Superior temporal gyrus (tissue), 1 donor: ENCODE results near the gene WDR38.
"Not testable (repeated sequence)": the region's sequence is repeated elsewhere in the genome, so short reads cannot be mapped to it uniquely, and the experiment has no call there.

Experiments used
- DNase-seq: peaks from one replicate; pipeline ENCODE4 v3.0.0-alpha.2; 2016; ENCODE audit errors: extremely low spot score

WDR38 gene

DNA sequence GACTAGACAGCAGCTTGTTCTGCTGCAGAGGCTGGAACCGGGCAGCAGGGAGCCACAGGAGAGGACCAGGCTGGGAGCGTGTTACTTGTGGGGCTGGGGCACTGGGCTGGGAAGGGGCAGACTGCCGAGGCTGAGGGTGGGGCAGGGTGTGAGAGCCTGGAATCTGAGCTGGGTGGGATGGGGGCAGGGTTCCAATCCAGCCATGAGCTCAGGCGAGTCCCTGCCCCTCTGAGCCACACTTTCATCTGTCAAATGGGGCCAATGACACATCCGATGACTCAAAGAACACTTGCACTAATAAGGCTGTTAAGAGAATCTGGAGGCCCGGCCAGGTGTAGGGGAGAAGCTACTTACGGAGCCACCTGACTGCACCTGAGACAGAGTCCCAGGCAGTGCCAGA is 18.7 kb upstream of the WDR38 start:
- no peak for DNase-seq

DNA sequence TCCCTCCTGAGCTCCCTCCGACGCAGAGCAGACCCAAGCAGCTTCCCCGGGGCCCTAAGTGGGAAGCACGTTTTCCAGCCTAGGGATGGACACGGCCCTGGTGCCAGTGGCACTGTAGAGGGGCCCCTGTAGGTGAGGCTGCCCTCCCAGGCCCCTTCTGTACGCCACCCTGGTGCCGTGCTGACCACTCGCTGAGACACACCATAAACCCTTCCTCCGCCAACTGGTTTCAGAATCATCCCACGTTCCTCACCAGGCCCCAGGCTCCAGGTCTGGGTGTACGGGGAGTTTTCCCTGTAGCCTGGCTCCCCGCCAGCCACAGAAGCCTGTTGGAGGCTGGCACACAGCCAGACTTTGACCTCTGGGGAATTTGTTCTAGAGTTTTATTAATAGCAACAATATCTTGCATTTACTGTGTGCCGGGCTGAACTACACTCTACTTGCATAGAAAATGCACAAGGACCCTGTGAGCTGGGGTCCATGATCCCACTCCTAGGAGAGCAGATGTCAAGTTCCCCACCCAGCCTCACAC is 18.2 kb upstream of the WDR38 start:
- no peak for DNase-seq

DNA sequence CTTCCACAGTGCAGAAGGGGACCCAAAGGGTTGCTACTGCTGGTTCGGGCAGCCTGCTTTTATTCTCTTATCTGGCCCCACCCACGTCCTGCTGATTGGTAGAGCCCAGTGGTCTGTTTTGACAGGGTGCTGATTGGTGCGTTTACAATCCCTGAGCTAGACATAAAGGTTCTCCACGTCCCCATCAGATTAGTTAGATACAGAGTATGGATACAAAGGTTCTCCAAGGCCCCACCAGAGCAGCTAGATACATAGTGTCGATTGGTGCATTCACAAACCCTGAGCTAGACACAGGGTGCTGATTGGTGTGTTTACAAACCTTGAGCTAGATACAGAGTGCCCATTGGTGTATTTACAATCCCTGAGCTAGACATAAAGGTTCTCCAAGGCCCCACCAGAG is 15.1 kb upstream of the WDR38 start:
- DNase-seq = not testable (repeated sequence)

DNA sequence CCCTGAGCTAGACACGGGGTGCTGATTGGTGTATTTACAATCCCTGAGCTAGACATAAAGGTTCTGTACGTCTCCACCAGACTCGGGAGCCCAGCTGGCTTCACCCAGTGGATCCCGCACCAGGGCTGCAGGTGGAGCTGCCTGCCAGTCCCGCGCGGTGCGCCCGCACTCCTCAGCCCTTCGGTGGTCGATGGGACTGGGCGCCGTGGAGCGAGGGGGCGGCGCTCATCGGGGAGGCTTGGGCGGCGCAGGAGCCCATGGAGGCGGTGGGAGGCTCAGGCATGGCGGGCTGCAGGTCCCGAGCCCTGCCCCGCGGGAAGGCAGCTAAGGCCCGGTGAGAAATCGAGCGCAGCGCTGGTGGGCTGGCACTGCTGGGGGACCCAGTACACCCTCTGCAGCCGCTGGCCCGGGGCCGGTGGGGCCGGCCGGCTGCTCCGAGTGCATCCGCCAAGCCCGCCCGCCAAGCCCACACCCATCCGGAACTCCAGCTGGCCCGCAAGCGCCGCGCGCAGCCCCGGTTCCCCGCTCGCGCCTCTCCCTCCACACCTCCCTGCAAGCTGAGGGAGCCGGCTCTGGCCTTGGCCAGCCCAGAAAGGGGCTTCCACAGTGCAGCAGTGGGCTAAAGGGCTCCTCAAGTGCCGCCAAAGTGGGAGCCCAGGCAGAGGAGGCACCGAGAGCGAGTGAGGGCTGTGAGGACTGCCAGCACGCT is 14.5 kb upstream of the WDR38 start:
- DNase-seq = not testable (repeated sequence)

DNA sequence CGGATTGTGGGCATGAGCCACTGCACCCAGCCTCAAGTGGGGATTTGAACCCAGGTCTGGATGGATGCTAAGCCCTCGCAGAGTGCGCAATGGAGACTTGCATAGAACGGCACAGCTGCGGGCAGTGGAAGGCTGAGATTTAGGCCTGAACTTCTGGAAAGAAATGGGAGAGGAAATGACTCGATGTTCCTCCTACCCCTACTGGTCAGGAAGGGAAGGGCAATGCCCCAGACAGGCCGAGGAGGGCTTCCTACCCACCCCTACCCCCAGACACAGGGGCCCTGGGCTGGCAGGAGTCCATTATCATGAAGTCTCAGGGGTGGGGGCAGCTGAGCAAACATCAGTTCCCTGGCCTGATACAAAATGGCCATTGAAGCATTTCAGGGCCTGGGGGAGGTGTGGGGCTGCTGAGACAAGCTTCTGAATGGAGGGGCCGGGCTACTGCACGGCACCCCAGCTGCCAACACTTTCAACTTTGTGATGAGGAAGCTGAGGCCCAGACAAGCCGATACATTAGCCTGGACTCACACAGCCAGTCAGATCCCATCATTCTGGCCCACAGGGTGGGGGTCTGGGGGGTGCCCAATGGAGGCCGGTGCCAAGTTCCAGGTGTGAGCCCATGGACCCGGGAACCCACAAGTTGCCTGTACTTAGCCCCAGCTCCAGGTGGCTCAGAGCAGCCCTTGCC is 13.5 kb upstream of the WDR38 start:
- DNase-seq = no peak

DNA sequence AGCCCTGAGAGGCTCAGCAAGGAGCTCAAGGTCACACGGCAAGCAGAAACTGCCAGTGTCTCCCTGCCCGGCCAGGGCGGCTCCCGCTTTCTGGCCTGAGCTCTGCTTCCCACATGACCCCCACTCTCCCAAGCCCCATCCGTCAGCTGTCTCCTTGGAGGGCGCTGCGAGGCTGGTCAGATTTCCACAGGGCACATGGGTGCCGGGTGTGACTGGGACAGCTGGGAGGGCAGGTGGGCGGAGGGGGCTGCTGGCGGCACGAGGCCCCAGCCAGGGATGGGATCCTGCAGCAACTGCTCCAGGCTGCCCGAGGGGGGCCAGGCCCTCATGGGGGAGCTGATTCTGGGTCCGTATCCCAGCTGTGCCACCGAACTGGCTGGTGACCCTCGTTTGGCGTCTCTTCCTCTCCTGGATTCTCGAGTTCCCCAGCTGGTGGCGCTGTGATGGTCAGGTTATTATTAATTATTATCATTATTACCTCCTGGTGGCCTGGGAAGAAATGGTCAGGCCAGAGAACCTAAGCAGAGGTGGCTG is 12.9 kb upstream of the WDR38 start:
- DNase-seq = no peak

DNA sequence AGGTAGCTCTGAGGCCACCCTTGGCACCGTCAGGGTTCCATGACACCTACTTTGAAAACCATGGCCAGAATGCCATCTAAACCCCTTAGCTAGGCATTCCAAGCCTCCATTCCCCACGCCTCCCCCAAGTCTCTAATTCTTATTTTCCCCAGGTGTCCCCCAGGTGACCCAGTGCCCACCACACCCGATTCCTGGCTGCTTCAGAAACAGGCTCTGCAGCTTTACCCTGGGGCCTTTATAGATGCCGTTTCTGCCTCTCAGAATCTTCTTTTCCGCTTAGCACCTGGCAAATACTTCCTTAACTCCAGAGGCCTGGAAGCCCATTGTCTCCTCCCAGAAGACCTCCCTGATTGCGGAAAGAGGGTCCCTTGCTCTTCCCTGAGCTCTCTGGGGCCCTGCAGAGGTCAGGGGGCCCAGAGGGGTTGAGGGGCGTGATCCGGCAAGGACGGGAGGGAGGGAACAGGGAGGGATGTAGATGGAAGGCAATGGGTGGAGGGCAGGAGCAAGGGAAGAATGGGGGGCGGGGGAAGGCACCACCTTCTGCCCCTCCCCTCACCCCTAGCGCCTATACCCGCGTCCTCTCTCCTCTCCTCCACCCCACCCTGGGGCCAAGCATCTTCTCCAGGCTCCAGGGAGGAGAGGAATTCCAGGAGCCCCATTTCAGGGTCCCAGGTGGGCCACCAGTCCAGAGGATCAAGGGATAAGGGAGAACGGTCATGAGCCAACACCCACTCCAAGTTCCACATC is 12.0 kb upstream of the WDR38 start:
- DNase-seq = no peak

DNA sequence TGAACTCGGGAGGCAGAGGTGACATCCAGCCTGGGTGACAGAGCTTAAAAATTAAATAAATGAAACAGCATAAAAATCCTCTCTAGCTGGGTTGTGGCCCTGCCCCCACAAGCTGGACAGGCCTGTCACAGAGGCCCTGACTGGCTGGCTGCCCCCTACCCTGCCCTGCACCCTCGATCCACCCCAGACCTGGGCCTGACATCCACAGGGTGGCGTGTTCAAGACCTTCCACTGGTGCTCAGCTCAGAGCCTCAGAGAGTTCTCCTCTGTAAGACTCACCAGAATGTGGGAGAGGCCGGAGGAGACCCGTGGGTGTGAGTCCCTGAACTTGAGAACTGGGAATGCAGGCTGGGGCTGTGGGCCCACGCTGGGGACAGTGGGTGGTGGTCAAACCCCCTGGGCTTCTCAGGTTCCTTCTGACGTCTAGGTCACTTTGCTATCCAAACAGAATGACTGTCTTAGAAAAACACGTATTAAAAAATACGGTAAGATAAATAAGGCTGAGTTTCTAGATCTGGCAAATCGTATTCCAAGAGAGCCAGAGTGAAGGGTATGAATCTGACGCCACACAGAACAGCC is 9.7 kb upstream of the WDR38 start:
- DNase-seq = no peak

DNA sequence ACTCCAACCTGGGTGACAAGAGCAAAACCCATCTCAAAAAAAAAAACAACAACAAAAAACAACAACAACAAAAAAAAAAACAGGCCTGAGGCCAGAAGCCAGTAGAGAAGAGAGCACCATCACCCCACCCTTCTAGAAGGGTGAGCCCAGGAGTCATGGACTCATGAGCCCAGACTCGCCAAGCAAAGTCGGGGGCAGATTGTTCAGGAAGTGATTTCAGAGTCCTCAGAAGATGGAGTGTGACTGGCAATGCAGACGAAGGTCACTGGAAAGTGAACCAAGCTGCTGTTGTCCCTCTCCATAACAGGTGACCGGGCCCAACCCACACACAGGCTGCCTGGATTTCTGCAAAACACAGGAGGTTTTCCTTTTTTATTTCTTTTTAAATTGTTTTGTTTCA is 9.0 kb upstream of the WDR38 start:
- DNase-seq = no peak

DNA sequence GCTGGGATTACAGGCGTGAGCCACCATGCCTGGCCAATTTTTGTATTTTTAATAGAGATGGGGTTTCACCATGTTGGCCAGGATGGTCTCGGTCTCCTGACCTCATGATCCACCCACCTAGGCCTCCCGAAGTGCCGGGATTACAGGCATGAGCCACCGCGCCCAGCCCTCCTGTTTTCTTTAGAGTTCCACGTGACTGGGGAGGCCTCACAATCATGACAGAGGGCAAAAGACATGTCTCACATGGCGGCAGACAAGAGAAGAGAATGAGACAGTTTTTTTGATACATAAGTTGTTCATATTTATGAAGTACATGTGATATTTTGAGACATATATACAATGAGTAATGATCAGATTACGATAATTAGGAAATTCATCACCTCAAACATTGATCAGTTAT is 6.8 kb upstream of the WDR38 start:
- not testable (repeated sequence) for DNase-seq

DNA sequence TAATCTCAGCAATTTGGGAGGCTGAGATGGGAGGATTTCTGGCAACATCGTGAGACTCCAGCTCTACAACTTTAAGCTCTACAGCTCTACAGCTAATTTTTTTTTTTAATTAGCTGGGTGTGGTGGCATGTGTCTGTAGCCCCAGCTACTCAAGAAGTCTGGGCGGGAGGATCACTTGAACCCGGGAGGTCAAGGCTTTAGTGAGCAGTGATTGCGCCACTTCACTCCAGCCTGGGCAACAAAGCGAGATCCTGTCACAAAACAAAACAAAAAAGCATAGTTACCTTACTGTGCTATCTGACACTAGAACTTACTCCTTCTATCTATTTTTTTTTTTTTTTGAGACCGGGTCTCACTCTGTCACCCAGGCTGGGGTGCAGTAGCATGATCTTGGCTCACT is 6.3 kb upstream of the WDR38 start:
- no peak for DNase-seq

DNA sequence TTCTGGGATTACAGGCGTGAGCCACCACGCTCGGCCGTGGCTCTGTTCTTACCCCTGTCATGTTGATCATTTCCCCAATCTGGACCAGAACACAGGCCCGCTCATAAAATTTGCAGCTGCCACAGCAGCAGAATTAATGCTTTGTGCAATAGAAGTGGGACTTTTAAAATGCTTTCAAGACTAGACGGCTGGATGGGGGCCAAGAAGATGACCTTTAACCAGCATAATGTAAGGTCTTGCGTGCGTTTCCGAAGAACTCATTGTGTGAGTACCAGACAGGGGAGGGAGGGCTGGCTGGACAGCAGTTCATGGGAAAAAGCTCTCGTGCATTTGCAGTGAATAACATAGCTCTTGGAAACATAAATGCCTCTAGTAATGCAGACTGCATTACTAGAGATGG is 3.5 kb upstream of the WDR38 start:
- no peak for DNase-seq

DNA sequence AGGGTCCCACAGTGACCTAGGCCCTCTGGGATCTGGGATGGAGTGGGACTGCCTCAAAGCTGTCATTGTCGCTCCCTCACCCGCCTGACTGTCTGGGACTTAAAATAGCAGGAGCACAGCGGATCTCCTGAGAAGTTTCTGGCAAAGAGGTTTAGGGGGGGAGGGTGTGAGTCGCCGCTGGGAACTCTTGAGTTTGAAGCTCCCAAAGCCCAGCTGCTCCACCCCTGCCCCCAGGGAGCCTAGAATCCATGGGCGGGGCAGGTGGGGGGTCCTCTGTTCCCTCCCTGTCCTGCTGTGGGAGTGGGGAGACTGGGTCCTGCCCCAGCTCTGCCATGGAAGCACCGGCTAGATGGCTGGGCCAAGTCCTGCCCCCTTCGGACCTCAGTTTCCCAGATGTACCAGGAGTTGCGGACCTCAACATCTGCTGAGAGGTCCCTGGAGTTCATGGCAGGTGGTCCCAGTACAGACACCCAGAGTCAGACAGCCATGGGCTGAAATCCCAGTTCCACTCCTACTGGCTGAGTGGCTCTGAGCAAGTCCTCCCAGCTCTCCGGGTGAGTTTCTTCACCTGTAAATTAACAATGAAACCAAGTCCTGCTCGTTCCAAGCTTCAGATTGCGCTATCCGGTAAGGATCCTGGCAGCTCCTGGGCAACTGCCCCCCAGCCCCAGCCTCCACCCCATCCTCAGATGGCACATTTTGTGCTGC is 985 bp upstream of the WDR38 start:
- no peak for DNase-seq

DNA sequence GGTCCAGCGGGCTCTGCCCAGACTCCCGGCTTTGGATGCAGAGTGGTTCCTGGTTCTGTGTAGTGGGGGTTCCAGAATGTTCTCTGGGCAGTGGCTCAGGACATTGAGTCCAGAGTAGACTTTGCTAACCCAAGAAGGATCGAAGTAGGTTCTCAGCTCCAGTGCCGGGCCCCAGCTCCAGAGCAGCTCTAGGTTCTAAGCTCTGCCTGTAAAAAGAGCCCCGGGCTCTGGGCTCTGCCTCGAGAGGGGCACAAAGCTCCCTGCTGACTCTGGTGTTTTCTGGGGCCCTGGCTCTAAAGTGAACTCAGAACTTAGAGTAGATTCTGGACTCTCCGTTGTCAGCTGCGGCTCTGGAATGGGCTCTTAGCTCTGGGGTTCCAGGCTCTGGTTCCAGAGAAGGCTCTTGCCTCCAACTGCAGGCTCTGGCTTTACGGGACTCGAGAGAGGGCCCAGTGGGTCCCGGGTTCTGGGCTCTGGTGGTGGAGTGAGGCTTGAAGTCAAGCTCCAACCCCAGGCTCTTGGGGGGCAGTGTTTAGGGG is 414 bp downstream of the WDR38 start:
- no peak for DNase-seq

DNA sequence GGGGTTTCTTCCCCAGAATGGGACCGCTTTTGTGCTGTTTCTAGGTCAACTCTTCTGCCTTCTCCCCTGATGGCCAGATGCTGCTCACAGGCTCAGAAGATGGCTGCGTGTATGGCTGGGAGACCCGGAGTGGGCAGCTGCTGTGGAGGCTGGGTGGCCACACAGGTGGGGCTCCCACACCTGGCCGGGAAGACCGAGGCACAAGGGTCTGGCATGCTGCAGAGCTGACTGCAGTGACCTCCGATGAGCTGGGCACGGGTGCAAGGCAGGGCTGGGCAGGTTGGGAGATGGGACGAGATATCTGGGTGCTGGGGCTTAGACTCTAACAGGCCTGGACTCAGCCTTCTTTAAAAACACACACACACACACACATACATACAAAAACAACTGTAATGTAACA is 901 bp downstream of the WDR38 start:
- DNase-seq = no peak

DNA sequence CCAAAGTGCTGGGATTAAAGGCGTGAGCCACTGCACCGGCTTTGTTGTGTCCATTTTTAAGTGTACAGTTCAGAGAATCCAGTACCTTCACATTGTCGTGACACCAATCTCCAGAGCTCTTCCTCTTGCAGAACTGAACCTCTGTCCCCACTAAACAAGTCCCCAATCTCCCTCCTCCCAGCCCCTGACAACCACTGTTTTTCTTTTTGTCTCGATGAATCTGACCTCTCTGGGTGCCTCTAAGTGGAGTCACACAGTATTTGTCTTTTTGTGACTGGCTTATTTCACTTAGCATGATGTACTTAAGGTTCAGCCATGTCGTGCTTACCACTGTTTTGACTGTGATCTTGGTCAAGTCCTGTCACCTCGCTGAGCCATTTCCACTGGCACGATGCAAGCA is 1.6 kb downstream of the WDR38 start:
- no peak for DNase-seq

DNA sequence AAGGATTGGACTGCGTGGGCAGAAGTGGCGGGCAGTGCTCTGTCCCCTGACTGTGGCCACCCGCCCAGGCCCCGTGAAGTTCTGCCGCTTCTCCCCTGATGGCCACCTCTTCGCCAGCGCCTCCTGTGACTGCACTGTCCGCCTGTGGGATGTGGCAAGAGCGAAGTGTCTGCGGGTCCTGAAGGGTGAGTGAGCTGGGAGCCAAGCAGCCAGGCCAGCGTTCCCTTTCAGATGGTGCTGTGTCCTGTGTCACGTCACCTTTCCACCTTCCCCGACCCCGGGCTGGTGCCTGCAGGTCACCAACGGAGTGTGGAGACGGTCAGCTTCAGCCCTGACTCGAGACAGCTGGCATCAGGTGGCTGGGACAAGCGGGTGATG is 2.3 kb downstream of the WDR38 start:
- DNase-seq = no peak

DNA sequence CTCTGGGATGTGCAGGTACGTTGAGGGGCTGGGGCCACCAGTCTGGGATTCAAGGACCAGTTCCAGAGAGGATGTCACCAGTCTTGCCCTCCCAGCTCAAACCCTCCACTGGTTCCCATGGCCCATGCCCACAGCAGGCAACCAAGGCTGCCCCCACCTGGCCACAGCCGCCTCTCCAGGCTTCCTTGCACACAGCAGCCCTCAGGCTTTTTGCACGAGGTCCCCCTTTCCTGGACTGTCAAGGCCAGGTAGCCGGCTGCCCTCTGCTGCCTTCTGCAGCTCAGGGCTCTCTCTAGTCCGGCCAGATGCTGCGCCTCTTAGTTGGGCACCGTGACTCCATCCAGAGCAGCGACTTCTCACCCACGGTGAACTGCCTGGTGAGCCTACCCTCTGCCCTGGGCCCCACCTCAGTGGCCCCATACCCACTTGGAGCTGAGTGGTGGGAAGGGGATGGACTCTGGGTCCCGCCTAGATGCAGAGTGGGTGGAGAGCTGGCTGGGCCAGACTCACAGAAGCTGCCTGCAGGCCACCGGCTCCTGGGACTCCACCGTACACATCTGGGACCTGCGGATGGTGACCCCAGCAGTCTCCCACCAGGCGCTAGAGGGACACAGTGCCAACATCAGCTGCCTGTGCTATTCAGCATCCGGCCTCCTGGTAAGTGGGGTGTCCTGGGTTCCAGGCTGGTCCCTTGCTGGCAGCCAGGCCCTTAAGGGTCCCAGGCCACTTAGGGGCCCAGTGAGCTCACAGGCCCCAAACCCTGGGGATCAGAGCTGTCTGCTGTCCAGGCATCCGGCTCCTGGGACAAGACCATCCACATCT is 2.9 kb downstream of the WDR38 start:
- no peak for DNase-seq

DNA sequence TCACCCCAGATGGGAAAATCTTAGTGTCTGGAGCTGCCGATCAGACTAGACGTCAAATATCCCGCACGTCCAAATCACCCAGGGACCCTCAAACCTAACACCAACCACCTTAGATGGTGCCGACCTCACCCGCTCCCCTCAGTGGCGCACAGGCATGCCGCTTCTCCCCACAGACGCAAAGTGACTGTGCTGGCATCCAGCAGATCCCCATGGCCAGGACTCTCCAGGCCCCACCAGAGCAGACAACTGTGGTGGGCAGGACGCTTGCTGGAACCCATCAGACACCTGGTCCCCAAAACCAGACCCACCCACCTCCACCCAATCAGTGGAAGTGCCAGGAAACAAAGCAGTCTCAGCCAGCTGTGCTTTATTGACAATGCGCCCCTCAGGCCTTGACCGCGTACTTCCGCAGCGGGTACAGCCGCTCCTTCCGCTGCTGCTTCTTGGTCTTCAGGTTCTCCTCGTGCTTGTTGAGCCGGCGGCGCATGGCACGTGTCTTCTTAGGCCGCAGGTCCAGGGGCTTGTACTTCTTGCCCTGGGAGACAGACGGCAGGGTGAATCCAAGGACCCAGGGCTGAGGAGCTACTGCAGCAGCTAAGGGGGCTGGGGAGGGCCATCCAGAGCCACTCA is 4.4 kb downstream of the WDR38 start:
- DNase-seq = no peak
